ENCODE results near the gene RAMACL.

DNA sequence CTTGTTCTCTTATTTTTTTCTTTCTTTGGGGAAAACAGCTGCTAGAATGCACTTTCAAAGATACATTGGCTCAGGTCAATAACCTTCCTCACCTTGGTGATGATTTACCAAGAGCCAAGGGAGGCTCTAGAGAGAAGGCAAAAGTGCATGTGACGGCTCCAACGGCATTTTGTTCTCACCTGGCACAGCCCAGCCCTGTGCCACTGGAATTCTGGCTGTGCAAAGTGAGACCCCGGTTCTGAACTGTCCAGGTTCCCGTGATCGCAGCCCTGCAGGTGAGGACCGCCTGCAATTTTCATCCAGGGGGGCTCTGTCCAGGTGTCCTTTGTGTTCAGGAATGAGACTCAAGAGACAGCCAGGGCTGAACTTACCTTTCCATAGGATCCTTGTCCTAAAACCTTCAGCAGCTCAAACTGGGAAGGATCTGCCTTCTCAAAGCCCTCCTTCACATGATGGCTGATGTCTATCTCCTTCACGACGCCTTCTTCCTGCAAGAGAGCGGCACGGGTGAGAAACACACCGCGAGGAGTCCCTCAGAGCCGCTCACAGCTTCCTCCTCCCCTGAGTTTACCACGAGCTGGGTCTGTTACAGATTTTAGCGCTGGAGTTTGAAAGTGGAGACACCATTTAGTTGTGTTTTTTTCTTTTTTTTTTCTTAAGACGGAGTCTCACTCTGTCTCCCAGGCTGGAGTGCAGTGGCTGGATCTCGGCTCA, 48.0 kb downstream of the RAMACL start:
- TF ChIP-seq EZH2 (IDR thresholded peaks at IDR 0.05; ENCODE audit: borderline replicate concordance, insufficient read depth, low read length, poor library complexity, severe bottlenecking) (no peak), CTCF (IDR thresholded peaks at IDR 0.05; ENCODE audit: poor library complexity, severe bottlenecking) (no peak), RAD21 (conservative IDR thresholded peaks at IDR 0.05) (no peak)
